Activated T-cell treated with anti-CD3 and anti-CD28 coated beads, Interleukin-2, amount 50 U/mL, for 24 hours (primary cell): ENCODE data around the gene ANKRD49.

Experiments
- DNase-seq: peaks from one replicate; pipeline ENCODE4 v3.0.0-alpha.2; 2020
- H3K27ac Mint-ChIP-seq: 2 replicates; pipeline ENCODE4 v1.8.0; 2020; ENCODE audit warnings: mild to moderate bottlenecking, mixed read lengths
- H3K27me3 Mint-ChIP-seq: 2 replicates; pipeline ENCODE4 v1.8.0; 2020; ENCODE audit warnings: mixed read lengths
- H3K36me3 Mint-ChIP-seq: 2 replicates; pipeline ENCODE4 v1.8.0; 2020; ENCODE audit warnings: low read depth, mixed read lengths
- H3K4me1 Mint-ChIP-seq: 2 replicates; pipeline ENCODE4 v1.8.0; 2020; ENCODE audit warnings: low read depth, mixed read lengths
- H3K4me3 Mint-ChIP-seq: 2 replicates; pipeline ENCODE4 v1.8.0; 2020; ENCODE audit warnings: mild to moderate bottlenecking, moderate library complexity, mixed read lengths
- H3K9me3 Mint-ChIP-seq: 2 replicates; pipeline ENCODE4 v1.8.0; 2020; ENCODE audit warnings: mixed read lengths

ANKRD49 gene

DNA sequence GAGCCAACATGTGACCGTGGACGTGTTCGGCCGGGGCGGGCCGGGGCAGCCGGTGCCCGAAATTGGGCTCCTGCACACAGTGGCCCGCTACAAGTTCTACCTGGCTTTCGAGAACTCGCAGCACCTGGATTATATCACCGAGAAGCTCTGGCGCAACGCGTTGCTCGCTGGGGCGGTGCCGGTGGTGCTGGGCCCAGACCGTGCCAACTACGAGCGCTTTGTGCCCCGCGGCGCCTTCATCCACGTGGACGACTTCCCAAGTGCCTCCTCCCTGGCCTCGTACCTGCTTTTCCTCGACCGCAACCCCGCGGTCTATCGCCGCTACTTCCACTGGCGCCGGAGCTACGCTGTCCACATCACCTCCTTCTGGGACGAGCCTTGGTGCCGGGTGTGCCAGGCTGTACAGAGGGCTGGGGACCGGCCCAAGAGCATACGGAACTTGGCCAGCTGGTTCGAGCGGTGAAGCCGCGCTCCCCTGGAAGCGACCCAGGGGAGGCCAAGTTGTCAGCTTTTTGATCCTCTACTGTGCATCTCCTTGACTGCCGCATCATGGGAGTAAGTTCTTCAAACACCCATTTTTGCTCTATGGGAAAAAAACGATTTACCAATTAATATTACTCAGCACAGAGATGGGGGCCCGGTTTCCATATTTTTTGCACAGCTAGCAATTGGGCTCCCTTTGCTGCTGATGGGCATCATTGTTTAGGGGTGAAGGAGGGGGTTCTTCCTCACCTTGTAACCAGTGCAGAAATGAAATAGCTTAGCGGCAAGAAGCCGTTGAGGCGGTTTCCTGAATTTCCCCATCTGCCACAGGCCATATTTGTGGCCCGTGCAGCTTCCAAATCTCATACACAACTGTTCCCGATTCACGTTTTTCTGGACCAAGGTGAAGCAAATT is 51.7 kb downstream of the ANKRD49 start:
- no peaks in the 10 kb centered on the region for H3K9me3 Mint-ChIP-seq
- H3K4me3 Mint-ChIP-seq = peak overlapping the region; percentile 77
- H3K27ac Mint-ChIP-seq = peak overlapping the region; percentile 81
- peaks cover 57% of the 10 kb centered on the region for H3K4me1 Mint-ChIP-seq
- H3K36me3 Mint-ChIP-seq = peaks cover 28% of the 10 kb centered on the region
- no peak for DNase-seq
- no peaks in the 10 kb centered on the region for H3K27me3 Mint-ChIP-seq

DNA sequence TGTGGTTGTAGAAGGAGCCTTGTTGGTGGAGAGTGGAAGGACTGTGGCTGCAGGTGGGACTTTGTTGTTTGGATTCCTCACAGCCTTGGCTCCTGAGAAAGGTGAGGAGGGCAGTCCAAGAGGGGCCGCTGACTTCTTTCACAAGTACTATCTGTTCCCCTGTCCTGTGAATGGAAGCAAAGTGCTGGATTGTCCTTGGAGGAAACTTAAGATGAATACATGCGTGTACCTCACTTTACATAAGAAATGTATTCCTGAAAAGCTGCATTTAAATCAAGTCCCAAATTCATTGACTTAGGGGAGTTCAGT is 52.3 kb downstream of the ANKRD49 start:
- Mint-ChIP-seq H3K36me3 (peaks cover 28% of the 10 kb centered on the region), H3K27ac (no peak overlapping the region), H3K9me3 (no peaks in the 10 kb centered on the region), H3K4me1 (peaks cover 58% of the 10 kb centered on the region), H3K27me3 (no peaks in the 10 kb centered on the region), H3K4me3 (peak overlapping the region; percentile 77)
- DNase-seq = no peak

DNA sequence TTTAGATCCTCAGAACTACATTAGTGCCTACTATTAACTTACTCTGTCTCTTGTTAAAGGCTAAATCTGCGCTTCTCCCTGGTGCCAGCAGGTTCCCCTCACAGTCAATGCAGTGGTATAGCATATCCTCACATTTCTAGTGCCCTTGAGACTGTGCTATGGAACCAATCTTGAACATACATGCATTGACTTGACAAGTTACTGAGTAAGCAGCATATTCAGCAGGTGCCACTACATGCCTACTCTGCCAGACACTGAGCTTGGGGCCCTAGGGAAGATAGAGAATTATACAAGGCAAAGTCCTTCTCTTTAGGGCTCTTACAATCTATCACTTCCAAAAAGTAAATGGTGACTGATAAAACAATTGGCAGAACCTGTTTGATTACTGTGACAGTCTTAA is 53.1 kb downstream of the ANKRD49 start:
- no peak overlapping the region for H3K27ac Mint-ChIP-seq
- peaks cover 58% of the 10 kb centered on the region for H3K4me1 Mint-ChIP-seq
- H3K36me3 Mint-ChIP-seq = peaks cover 28% of the 10 kb centered on the region
- H3K27me3 Mint-ChIP-seq = no peaks in the 10 kb centered on the region
- no peak for DNase-seq
- H3K9me3 Mint-ChIP-seq = no peaks in the 10 kb centered on the region
- H3K4me3 Mint-ChIP-seq = peak overlapping the region; percentile 77

DNA sequence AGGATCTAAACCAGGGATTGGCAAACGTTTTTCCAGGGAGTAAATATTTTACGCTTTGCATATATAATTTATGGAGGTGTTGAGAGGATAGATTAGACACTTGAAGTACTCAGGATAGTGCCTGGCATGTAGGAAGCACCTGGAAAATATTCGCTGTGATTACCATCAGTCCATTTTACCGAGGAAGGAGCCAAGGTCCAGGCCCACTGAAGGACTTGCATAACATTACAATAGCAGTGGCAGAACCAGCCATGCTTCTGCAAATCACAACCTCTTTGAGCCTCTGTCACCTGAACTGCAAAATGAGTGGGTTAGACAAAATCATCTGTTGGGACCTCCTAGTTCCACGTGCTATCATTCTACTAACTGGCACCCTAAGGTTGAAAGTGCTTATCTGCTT is 55.4 kb downstream of the ANKRD49 start:
- no peaks in the 10 kb centered on the region for H3K9me3 Mint-ChIP-seq
- no peak for DNase-seq
- H3K27me3 Mint-ChIP-seq = no peaks in the 10 kb centered on the region
- no peak overlapping the region for H3K27ac Mint-ChIP-seq
- H3K4me3 Mint-ChIP-seq = no peak overlapping the region
- peaks cover 26% of the 10 kb centered on the region for H3K36me3 Mint-ChIP-seq
- H3K4me1 Mint-ChIP-seq = peaks cover 46% of the 10 kb centered on the region
